Measurements from ENCODE around the gene SLCO2A1. TPM values are rescaled to one million over a fixed set of nuclear protein-coding genes. Genes with fewer than 3 reads are reported as not detected.
A peak's percentile ranks its signal among the peaks of the same experiment; 100 is the strongest.

The SLCO2A1 gene
- polyA plus RNA-seq, 1 donor from 2014 or later, result not detected

- Mint-ChIP-seq H3K4me1 (peaks cover 0 to 10% (median 6%) of the 10 kb centered on the region in 3 donors), H3K36me3 (no peaks in the 10 kb centered on the region), H3K27me3 (peaks cover 17% of the 10 kb centered on the region), H3K9me3 (no peaks in the 10 kb centered on the region), H3K27ac (peak overlapping the region in 1 of 3 donors; percentile 67), H3K4me3 (peak overlapping the region; percentile 64 to 91 (median 81))
These were observed 101.4 kb downstream of the SLCO2A1 start for GRCh38 chr3:133928136-133928893.

- Mint-ChIP-seq H3K9me3 (no peaks in the 10 kb centered on the region), H3K27ac (peak overlapping the region in 2 of 3 donors; percentile 8 to 67), H3K4me1 (peaks cover 0 to 10% (median 6%) of the 10 kb centered on the region in 3 donors), H3K4me3 (peak overlapping the region; percentile 64 to 91 (median 81)), H3K36me3 (no peaks in the 10 kb centered on the region), H3K27me3 (peaks cover 17% of the 10 kb centered on the region)
These were observed 102.1 kb downstream of the SLCO2A1 start for GRCh38 chr3:133927540-133928066.

GRCh38 chr3:133926736-133927539, 102.8 kb downstream of the SLCO2A1 start:
- Mint-ChIP-seq H3K36me3 (no peaks in the 10 kb centered on the region), H3K27ac (peak overlapping the region; percentile 8 to 76 (median 36)), H3K9me3 (no peaks in the 10 kb centered on the region), H3K27me3 (peaks cover 17% of the 10 kb centered on the region), H3K4me1 (peaks cover 0 to 10% (median 6%) of the 10 kb centered on the region in 3 donors), H3K4me3 (peak overlapping the region; percentile 64 to 85 (median 79))

- H3K4me1 Mint-ChIP-seq, result peaks cover 0 to 10% (median 6%) of the 10 kb centered on the region in 3 donors
- peak overlapping the region in 2 of 4 donors; percentile 34 to 64 for H3K4me3 Mint-ChIP-seq
- H3K27ac Mint-ChIP-seq, result peak overlapping the region in 2 of 3 donors; percentile 36 to 76
- no peaks in the 10 kb centered on the region for H3K9me3 Mint-ChIP-seq
- no peaks in the 10 kb centered on the region for H3K36me3 Mint-ChIP-seq
- H3K27me3 Mint-ChIP-seq, result peaks cover 17% of the 10 kb centered on the region
These were observed 103.6 kb downstream of the SLCO2A1 start for GRCh38 chr3:133925960-133926735.

GRCh38 chr3:133924041-133924440, 105.7 kb downstream of the SLCO2A1 start:
- Mint-ChIP-seq H3K4me3 (no peak overlapping the region), H3K9me3 (no peaks in the 10 kb centered on the region), H3K27ac (no peak overlapping the region), H3K36me3 (no peaks in the 10 kb centered on the region), H3K4me1 (peaks cover 0 to 10% (median 6%) of the 10 kb centered on the region in 3 donors), H3K27me3 (peaks cover 22% of the 10 kb centered on the region)

- H3K9me3 Mint-ChIP-seq, result peaks cover 0 to 5% (median 0%) of the 10 kb centered on the region in 3 donors
- no peak overlapping the region for H3K4me3 Mint-ChIP-seq
These were observed 108.1 kb downstream of the SLCO2A1 start for GRCh38 chr3:133921592-133921991.

GRCh38 chr3:133917144-133917543, 112.6 kb downstream of the SLCO2A1 start:
- Mint-ChIP-seq H3K9me3 (peaks cover 0 to 5% (median 0%) of the 10 kb centered on the region in 3 donors), H3K4me3 (no peak overlapping the region), H3K27ac (no peak overlapping the region), H3K36me3 (no peaks in the 10 kb centered on the region), H3K4me1 (no peaks in the 10 kb centered on the region), H3K27me3 (peaks cover 23% of the 10 kb centered on the region)

More at GRCh38 chr3:133921592-133921991, 108.1 kb downstream of the SLCO2A1 start:
- Mint-ChIP-seq H3K36me3 (no peaks in the 10 kb centered on the region), H3K27me3 (peaks cover 15% of the 10 kb centered on the region), H3K4me1 (no peaks in the 10 kb centered on the region), H3K27ac (no peak overlapping the region)

GRCh38 chr3:133915685-133916658, 113.8 kb downstream of the SLCO2A1 start:
- peaks cover 0 to 5% (median 0%) of the 10 kb centered on the region in 3 donors for H3K9me3 Mint-ChIP-seq
- peaks cover 24% of the 10 kb centered on the region for H3K27me3 Mint-ChIP-seq
- H3K27ac Mint-ChIP-seq, result no peak overlapping the region
- H3K4me3 Mint-ChIP-seq, result no peak overlapping the region
- H3K4me1 Mint-ChIP-seq, result no peaks in the 10 kb centered on the region
- H3K36me3 Mint-ChIP-seq, result no peaks in the 10 kb centered on the region

- Mint-ChIP-seq H3K4me1 (no peaks in the 10 kb centered on the region), H3K36me3 (no peaks in the 10 kb centered on the region), H3K27ac (no peak overlapping the region), H3K27me3 (peaks cover 30% of the 10 kb centered on the region), H3K4me3 (no peak overlapping the region), H3K9me3 (peaks cover 0 to 5% (median 0%) of the 10 kb centered on the region in 3 donors)
These were observed 114.7 kb downstream of the SLCO2A1 start for GRCh38 chr3:133914839-133915600.

- no peak overlapping the region for H3K4me3 Mint-ChIP-seq
- no peaks in the 10 kb centered on the region for H3K4me1 Mint-ChIP-seq
- no peaks in the 10 kb centered on the region for H3K36me3 Mint-ChIP-seq
- no peak overlapping the region for H3K27ac Mint-ChIP-seq
- H3K27me3 Mint-ChIP-seq, result peaks cover 12% of the 10 kb centered on the region
- H3K9me3 Mint-ChIP-seq, result no peaks in the 10 kb centered on the region
These were observed 119.3 kb downstream of the SLCO2A1 start for GRCh38 chr3:133910422-133910821.

- H3K27me3 Mint-ChIP-seq, result peaks cover 2% of the 10 kb centered on the region
- H3K36me3 Mint-ChIP-seq, result no peaks in the 10 kb centered on the region
- no peak overlapping the region for H3K27ac Mint-ChIP-seq
- H3K9me3 Mint-ChIP-seq, result peaks cover 2 to 9% (median 8%) of the 10 kb centered on the region in 3 donors
- no peak overlapping the region for H3K4me3 Mint-ChIP-seq
- no peaks in the 10 kb centered on the region for H3K4me1 Mint-ChIP-seq
These were observed 124.3 kb downstream of the SLCO2A1 start for GRCh38 chr3:133905376-133905775.

GRCh38 chr3:133901847-133902246, 127.9 kb downstream of the SLCO2A1 start:
- no peak overlapping the region for H3K27ac Mint-ChIP-seq
- H3K9me3 Mint-ChIP-seq, result peaks cover 4 to 9% (median 8%) of the 10 kb centered on the region in 3 donors
- no peak overlapping the region for H3K4me3 Mint-ChIP-seq
- H3K36me3 Mint-ChIP-seq, result no peaks in the 10 kb centered on the region
- peaks cover 0 to 2% (median 1%) of the 10 kb centered on the region in 3 donors for H3K4me1 Mint-ChIP-seq
- H3K27me3 Mint-ChIP-seq, result no peaks in the 10 kb centered on the region

GRCh38 chr3:133901083-133901482, 128.6 kb downstream of the SLCO2A1 start:
- Mint-ChIP-seq H3K27me3 (peaks cover 4% of the 10 kb centered on the region), H3K4me1 (peaks cover 0 to 5% (median 3%) of the 10 kb centered on the region in 3 donors), H3K36me3 (no peaks in the 10 kb centered on the region), H3K27ac (no peak overlapping the region), H3K9me3 (peaks cover 4 to 9% (median 8%) of the 10 kb centered on the region in 3 donors), H3K4me3 (no peak overlapping the region)
